Activated naive CD4-positive, alpha-beta T cell treated with anti-CD3 and anti-CD28 coated beads, Interleukin-2, amount 50 U/mL, for 24 hours (primary cell): ENCODE results near the gene CADM1.

ENCODE experiments used
- H3K27ac Mint-ChIP-seq: one replicate; pipeline ENCODE4 v1.8.0; 2021; ENCODE audit warnings: mild to moderate bottlenecking, mixed read lengths
- H3K27me3 Mint-ChIP-seq: one replicate; pipeline ENCODE4 v1.8.0; 2021; ENCODE audit warnings: mixed read lengths
- H3K36me3 Mint-ChIP-seq: one replicate; pipeline ENCODE4 v1.8.0; 2021; ENCODE audit warnings: mixed read lengths
- H3K4me1 Mint-ChIP-seq: one replicate; pipeline ENCODE4 v1.8.0; 2021; ENCODE audit warnings: mixed read lengths
- H3K4me3 Mint-ChIP-seq: one replicate; pipeline ENCODE4 v1.8.0; 2021; ENCODE audit warnings: mild to moderate bottlenecking, mixed read lengths
- H3K9me3 Mint-ChIP-seq: one replicate; pipeline ENCODE4 v1.8.0; 2021; ENCODE audit warnings: mixed read lengths

CADM1 gene

GRCh38 chr11:115473167-115473566 lies 31.0 kb downstream of the CADM1 start:
- Mint-ChIP-seq H3K4me3 (no peak overlapping the region), H3K4me1 (no peaks in the 10 kb centered on the region), H3K27me3 (peaks cover 6% of the 10 kb centered on the region), H3K36me3 (no peaks in the 10 kb centered on the region), H3K9me3 (no peaks in the 10 kb centered on the region), H3K27ac (no peak overlapping the region)

- no peak overlapping the region for H3K4me3 Mint-ChIP-seq
- no peaks in the 10 kb centered on the region for H3K36me3 Mint-ChIP-seq
- H3K4me1 Mint-ChIP-seq: no peaks in the 10 kb centered on the region
- H3K9me3 Mint-ChIP-seq: no peaks in the 10 kb centered on the region
- no peak overlapping the region for H3K27ac Mint-ChIP-seq
- peaks cover 6% of the 10 kb centered on the region for H3K27me3 Mint-ChIP-seq
Measured at GRCh38 chr11:115471367-115471766, 32.8 kb downstream of the CADM1 start.

DNA sequence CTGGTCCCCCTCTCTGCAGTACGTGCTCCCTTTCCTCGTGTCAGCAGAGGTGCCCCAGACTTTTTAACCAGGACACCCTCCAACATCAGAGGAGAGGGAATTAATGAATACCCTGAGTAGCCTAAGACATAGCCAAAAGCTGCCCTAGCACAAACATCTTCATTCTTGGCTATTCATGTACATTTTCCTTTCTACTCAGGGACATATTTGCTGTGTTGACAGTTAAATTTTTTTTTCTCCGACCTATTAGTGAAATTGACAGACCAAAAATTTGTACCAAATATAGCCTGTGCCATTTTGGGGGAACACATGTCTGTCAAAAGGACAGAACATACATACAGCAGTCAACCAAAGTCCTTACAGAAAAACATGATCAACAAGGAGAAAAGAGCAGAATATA lies 33.3 kb downstream of the CADM1 start:
- H3K4me3 Mint-ChIP-seq: no peak overlapping the region
- H3K9me3 Mint-ChIP-seq: no peaks in the 10 kb centered on the region
- H3K27me3 Mint-ChIP-seq: peaks cover 6% of the 10 kb centered on the region

DNA sequence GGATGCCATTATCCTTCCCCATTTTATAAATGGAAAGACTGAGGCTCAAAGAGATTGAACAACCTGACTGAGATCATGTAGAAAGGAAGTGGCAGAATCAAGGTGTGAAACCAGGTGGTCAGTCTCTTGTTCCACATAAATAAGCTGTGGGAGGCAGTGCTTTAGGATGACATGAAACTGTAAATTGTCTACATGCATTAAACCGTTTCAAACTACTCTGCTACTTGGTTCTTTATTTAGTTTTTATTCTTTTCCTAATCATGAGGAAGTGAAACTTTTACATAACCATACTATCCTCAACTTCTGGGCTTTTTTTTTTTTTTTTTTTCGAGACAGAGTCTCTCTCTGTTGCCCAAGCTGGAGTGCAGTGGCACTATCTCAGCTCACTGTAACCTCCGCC lies 34.9 kb downstream of the CADM1 start:
- no peaks in the 10 kb centered on the region for H3K36me3 Mint-ChIP-seq

More for the DNA sequence above, 33.3 kb downstream of the CADM1 start:
- Mint-ChIP-seq H3K36me3 (no peaks in the 10 kb centered on the region), H3K4me1 (no peaks in the 10 kb centered on the region), H3K27ac (no peak overlapping the region)

DNA sequence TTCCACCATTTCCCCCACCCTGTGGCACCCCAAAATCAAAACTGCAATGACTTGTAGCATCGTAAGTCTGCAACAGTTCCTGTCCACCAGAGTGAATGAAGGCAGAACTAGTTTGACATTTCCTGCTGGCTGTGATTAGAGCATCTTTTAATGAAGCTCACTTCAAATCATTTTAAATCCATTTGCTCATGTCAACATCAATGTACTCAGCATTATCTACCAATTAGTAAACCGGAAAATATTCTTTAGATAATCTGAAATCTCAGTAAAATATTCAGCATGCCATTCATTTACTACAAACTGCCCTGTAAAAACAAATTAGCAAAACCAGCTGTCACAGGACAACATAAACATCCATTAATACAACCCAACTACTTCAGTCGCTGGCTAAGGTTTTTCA lies 38.1 kb downstream of the CADM1 start:
- H3K36me3 Mint-ChIP-seq: no peaks in the 10 kb centered on the region
- peaks cover 11% of the 10 kb centered on the region for H3K27me3 Mint-ChIP-seq
- H3K4me3 Mint-ChIP-seq: no peak overlapping the region
- no peaks in the 10 kb centered on the region for H3K4me1 Mint-ChIP-seq
- H3K27ac Mint-ChIP-seq: no peak overlapping the region
- H3K9me3 Mint-ChIP-seq: no peaks in the 10 kb centered on the region

More for the DNA sequence above, 34.9 kb downstream of the CADM1 start:
- no peak overlapping the region for H3K27ac Mint-ChIP-seq
- H3K27me3 Mint-ChIP-seq: peaks cover 6% of the 10 kb centered on the region
- no peaks in the 10 kb centered on the region for H3K4me1 Mint-ChIP-seq
- H3K9me3 Mint-ChIP-seq: no peaks in the 10 kb centered on the region
- no peak overlapping the region for H3K4me3 Mint-ChIP-seq

DNA sequence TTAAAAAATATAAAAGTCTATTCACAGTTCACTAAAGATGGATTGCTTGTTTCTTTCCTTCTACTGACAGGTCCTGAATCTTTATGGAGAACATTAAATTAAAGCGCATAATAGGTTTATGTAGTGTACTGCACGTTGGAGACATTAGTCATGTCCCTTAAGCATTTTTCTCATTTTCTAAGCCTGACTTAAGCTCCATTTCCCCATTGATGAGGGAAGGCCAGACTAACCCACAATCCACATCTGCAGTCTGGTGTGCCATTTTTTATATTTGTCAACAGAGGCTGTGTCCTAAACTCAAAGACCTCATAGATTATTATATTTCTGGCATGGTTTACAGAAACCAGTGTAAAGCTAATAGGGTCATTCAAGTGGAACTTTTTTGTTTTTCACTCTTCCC lies 39.9 kb downstream of the CADM1 start:
- H3K9me3 Mint-ChIP-seq: no peaks in the 10 kb centered on the region
- H3K4me3 Mint-ChIP-seq: no peak overlapping the region
- H3K27ac Mint-ChIP-seq: no peak overlapping the region
- H3K36me3 Mint-ChIP-seq: no peaks in the 10 kb centered on the region
- no peaks in the 10 kb centered on the region for H3K4me1 Mint-ChIP-seq
- peaks cover 5% of the 10 kb centered on the region for H3K27me3 Mint-ChIP-seq

GRCh38 chr11:115463606-115464005 lies 40.6 kb downstream of the CADM1 start:
- H3K4me1 Mint-ChIP-seq: no peaks in the 10 kb centered on the region
- H3K27ac Mint-ChIP-seq: no peak overlapping the region
- no peaks in the 10 kb centered on the region for H3K9me3 Mint-ChIP-seq

GRCh38 chr11:115462757-115463156 lies 41.5 kb downstream of the CADM1 start:
- H3K4me3 Mint-ChIP-seq: no peak overlapping the region
- H3K27me3 Mint-ChIP-seq: peaks cover 6% of the 10 kb centered on the region
- H3K4me1 Mint-ChIP-seq: no peaks in the 10 kb centered on the region
- H3K9me3 Mint-ChIP-seq: no peaks in the 10 kb centered on the region
- no peaks in the 10 kb centered on the region for H3K36me3 Mint-ChIP-seq
- no peak overlapping the region for H3K27ac Mint-ChIP-seq

More at GRCh38 chr11:115463606-115464005, 40.6 kb downstream of the CADM1 start:
- Mint-ChIP-seq H3K27me3 (peaks cover 5% of the 10 kb centered on the region), H3K36me3 (no peaks in the 10 kb centered on the region), H3K4me3 (no peak overlapping the region)

- H3K36me3 Mint-ChIP-seq: no peaks in the 10 kb centered on the region
- H3K9me3 Mint-ChIP-seq: no peaks in the 10 kb centered on the region
- peaks cover 6% of the 10 kb centered on the region for H3K27me3 Mint-ChIP-seq
- no peak overlapping the region for H3K27ac Mint-ChIP-seq
- H3K4me3 Mint-ChIP-seq: no peak overlapping the region
- no peaks in the 10 kb centered on the region for H3K4me1 Mint-ChIP-seq
Measured at GRCh38 chr11:115462004-115462541, 42.1 kb downstream of the CADM1 start.

DNA sequence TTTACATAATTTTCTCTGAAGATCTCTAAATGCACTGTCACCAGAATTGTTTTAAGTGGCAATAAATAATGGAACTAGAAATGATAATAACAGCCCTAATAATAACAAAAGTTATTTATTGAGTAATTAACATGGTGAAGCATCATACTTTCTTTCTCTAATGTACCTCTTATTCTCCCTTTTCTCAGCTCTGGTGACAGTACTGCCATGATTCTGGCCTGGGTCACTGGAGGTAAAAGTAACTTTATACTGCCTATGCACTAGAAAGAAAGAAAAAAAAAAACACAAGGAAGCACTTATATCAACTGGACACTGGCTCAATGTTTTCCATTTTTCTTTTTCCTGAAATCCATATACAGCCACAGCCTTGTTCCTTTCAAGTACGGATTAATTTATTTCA lies 43.7 kb downstream of the CADM1 start:
- no peaks in the 10 kb centered on the region for H3K4me1 Mint-ChIP-seq
- H3K4me3 Mint-ChIP-seq: no peak overlapping the region
- H3K9me3 Mint-ChIP-seq: no peaks in the 10 kb centered on the region
- no peaks in the 10 kb centered on the region for H3K36me3 Mint-ChIP-seq
- H3K27me3 Mint-ChIP-seq: peaks cover 6% of the 10 kb centered on the region
- H3K27ac Mint-ChIP-seq: no peak overlapping the region

DNA sequence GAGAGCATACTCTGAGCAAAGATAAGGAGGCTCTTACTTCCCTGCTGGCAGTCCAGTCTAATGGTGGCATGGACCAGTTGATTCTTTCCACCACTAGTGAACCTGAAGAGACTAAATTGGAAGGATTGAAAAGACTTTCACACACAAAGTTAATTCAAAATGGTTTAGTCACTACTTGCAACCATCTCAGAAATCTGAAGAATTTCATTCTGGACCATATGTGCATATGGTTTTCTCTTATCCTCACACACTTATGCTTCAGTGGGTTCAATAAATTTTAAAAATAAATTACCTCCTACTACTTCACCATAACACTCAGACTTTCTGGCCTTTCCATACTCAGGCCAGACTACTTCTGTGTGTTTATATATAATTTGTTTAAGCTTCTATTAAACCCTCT lies 44.7 kb downstream of the CADM1 start:
- H3K9me3 Mint-ChIP-seq: no peaks in the 10 kb centered on the region
- H3K4me3 Mint-ChIP-seq: no peak overlapping the region
- no peak overlapping the region for H3K27ac Mint-ChIP-seq

DNA sequence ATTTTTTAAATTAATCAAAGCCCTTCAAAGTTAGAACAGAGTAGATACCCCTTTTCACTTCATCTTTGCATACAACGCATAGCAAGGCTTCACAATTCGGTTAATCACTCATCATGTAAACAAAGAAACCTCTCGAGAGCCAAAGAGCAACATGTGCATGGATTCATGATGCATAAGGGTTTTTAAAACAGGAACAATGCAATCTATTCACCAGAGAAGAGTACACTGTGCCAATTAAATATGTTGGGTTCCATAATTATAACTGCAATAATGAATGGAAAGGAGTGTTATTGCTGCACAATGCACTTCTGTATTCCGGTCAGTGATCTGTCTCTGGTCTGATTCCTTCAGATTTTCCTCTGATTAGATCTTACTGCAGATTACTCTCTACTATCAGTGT lies 45.3 kb downstream of the CADM1 start:
- Mint-ChIP-seq H3K36me3 (no peaks in the 10 kb centered on the region), H3K9me3 (no peaks in the 10 kb centered on the region), H3K27ac (no peak overlapping the region), H3K4me3 (no peak overlapping the region), H3K4me1 (no peaks in the 10 kb centered on the region), H3K27me3 (peaks cover 6% of the 10 kb centered on the region)

More for the DNA sequence above, 44.7 kb downstream of the CADM1 start:
- H3K4me1 Mint-ChIP-seq: no peaks in the 10 kb centered on the region
- no peaks in the 10 kb centered on the region for H3K36me3 Mint-ChIP-seq
- peaks cover 6% of the 10 kb centered on the region for H3K27me3 Mint-ChIP-seq

GRCh38 chr11:115456019-115456418 lies 48.2 kb downstream of the CADM1 start:
- Mint-ChIP-seq H3K27ac (no peak overlapping the region), H3K9me3 (no peaks in the 10 kb centered on the region), H3K27me3 (peaks cover 1% of the 10 kb centered on the region), H3K4me3 (no peak overlapping the region), H3K4me1 (no peaks in the 10 kb centered on the region), H3K36me3 (no peaks in the 10 kb centered on the region)

DNA sequence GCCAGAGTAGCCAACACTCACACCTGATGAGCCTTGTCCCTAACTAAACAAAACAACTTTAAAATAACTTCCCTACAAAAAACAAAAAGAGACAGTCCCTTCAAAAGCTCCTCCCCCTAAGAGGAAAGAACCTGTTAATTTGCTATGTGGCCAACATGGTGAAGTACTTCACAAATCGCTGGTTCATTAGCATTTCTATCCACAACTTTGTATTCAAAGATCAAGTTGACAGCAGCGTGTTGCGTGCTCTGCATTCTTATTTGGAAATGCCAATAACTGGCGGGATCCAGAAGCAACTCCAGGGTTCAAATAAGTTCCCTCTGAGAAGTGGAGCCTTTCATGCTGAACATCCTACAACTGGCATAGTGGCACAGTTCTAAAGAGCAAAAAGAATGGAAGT lies 48.6 kb downstream of the CADM1 start:
- Mint-ChIP-seq H3K4me3 (no peak overlapping the region), H3K4me1 (no peaks in the 10 kb centered on the region), H3K9me3 (no peaks in the 10 kb centered on the region), H3K27ac (no peak overlapping the region), H3K36me3 (no peaks in the 10 kb centered on the region), H3K27me3 (peaks cover 1% of the 10 kb centered on the region)

DNA sequence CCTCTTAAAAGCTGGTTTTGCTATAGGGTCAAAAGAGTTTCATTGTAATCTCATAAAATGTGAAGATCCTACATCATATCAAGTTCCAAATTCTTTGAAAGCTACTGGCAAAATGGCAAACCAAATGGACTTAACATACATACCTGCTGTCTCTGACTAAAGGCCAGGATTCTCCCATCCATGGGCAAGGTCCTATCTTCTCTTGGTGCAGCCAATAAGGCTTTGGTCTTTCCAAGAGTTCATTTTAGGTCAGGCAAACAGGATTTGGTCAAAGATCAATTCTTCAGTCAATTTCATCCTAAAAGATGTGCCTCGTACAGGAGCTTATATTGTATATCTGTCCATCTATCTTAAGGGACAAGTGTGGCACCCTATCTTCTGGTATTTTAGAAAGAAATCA lies 49.7 kb downstream of the CADM1 start:
- H3K27ac Mint-ChIP-seq: no peak overlapping the region
- H3K36me3 Mint-ChIP-seq: no peaks in the 10 kb centered on the region
- no peaks in the 10 kb centered on the region for H3K9me3 Mint-ChIP-seq
- H3K27me3 Mint-ChIP-seq: peaks cover 1% of the 10 kb centered on the region
- no peaks in the 10 kb centered on the region for H3K4me1 Mint-ChIP-seq
- H3K4me3 Mint-ChIP-seq: no peak overlapping the region

DNA sequence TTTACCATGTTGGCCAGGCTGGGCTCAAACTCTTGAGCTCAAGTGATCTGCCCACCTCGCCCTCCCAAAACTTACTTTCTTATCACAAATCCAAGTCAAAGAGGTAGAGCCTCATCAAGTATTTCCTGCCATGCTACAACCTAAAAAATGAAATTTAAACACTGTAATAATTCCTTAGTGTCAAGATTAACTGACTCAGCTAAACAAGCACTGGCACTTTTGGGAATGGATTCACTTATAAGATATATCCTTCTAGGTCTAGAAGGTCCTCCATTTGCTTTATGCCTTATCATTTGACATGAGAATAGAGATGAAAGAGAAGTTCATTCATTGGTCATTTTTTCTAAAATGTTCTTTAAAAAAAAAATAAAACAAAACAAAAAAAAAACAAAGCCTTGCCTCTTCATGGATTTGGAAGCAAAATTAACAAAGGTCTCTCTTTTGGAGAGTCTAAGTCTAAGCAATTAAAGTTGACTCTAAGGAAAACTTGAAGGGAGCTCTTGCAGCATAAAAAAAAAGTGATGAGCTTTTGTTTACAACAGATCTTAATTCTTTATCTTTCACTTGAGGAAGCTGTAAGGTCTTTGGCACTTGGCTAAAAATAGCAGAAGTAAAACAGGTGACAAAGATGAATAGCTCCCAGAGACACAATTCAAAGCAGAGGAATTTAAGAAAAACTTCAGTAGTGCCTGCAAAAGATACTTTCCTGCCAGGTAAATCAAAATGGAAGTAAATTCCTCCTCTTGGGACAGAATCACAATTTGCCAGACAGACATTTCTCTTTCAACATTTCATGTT lies 50.3 kb downstream of the CADM1 start:
- Mint-ChIP-seq H3K4me1 (no peaks in the 10 kb centered on the region), H3K9me3 (no peaks in the 10 kb centered on the region), H3K27ac (no peak overlapping the region), H3K27me3 (peaks cover 1% of the 10 kb centered on the region), H3K36me3 (no peaks in the 10 kb centered on the region), H3K4me3 (no peak overlapping the region)
